DMS153 (cell line): ENCODE data around the gene TFDP1.

Experiments
- DNase-seq: peaks from one replicate; lab custom pipeline; 2025; lab: John Stamatoyannopoulos, UW

TFDP1 gene

GRCh38 chr13:113598481-113598880 is 13.9 kb downstream of the TFDP1 start:
- no peak for DNase-seq

GRCh38 chr13:113599391-113599790 is 14.8 kb downstream of the TFDP1 start:
- no peak for DNase-seq

- no peak for DNase-seq
Measured at GRCh38 chr13:113601166-113602070, 16.9 kb downstream of the TFDP1 start.

GRCh38 chr13:113602291-113602988 is 17.9 kb downstream of the TFDP1 start:
- no peak for DNase-seq

- no peak for DNase-seq
Measured at GRCh38 chr13:113603116-113603710, 18.7 kb downstream of the TFDP1 start.

- DNase-seq = no peak
Measured at GRCh38 chr13:113604186-113604585, 19.6 kb downstream of the TFDP1 start.

- no peak for DNase-seq
Measured at GRCh38 chr13:113605461-113605860, 20.9 kb downstream of the TFDP1 start.

GRCh38 chr13:113605866-113606438 is 21.4 kb downstream of the TFDP1 start:
- DNase-seq = no peak

- DNase-seq = no peak
Measured at GRCh38 chr13:113607056-113607888, 22.7 kb downstream of the TFDP1 start.

GRCh38 chr13:113607889-113608635 is 23.5 kb downstream of the TFDP1 start:
- no peak for DNase-seq

- no peak for DNase-seq
Measured at GRCh38 chr13:113608967-113609533, 24.5 kb downstream of the TFDP1 start.

- no peak for DNase-seq
Measured at GRCh38 chr13:113609616-113610015, 25.1 kb downstream of the TFDP1 start.

GRCh38 chr13:113610266-113610665 is 25.7 kb downstream of the TFDP1 start:
- no peak for DNase-seq

- no peak for DNase-seq
Measured at GRCh38 chr13:113611996-113612395, 27.4 kb downstream of the TFDP1 start.

GRCh38 chr13:113612607-113613006 is 28.1 kb downstream of the TFDP1 start:
- no peak for DNase-seq

- no peak for DNase-seq
Measured at GRCh38 chr13:113613789-113614379, 29.3 kb downstream of the TFDP1 start.

- DNase-seq = no peak
Measured at GRCh38 chr13:113616281-113616906, 31.8 kb downstream of the TFDP1 start.

GRCh38 chr13:113616991-113617749 is 32.6 kb downstream of the TFDP1 start:
- peak; percentile 68 for DNase-seq

GRCh38 chr13:113617961-113618360 is 33.4 kb downstream of the TFDP1 start:
- DNase-seq = no peak
